Body of pancreas (tissue), 4 donors: ENCODE measurements around the gene FBXL17.

Experiments used
- POLR2A ChIP-seq, 3 donors: fragments of 450-650 bp; IDR thresholded peaks; one replicate each; pipeline ENCODE4 v1.6.1; 2016; ENCODE audit warnings: antibody characterized with exemption in 3 of 3, mild to moderate bottlenecking in 2 of 3
- TF ChIP-seq, protein P1 (sequence below), 7 experiments: fragments of 450-650 bp in 4 of 7; fragments of 200-600 bp in 3 of 7; sonication (generic) in 3 of 7; IDR thresholded peaks; one replicate each; pipeline ENCODE4 v1.5.1; 2016 to 2019; ENCODE audit warnings: antibody characterized with exemption in 7 of 7

DNA sequence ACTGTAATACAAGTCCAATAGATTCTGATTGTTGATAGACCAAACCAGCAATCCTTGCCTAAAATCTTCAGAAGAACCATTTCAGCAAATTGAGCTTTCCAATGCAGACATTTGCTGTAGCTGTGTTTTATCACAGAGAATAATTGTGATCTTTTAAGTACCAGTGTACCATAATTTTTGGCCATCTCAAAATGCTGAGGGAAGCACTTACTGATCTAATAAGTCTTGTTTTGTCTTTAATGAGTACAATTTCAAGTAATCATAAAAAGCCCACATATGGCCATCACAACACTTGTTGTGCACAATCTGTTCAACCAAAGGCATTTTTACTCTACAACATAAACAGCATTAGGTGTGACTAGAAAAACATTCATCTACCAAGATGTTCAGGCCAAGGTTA, 159.9 kb downstream of the FBXL17 start:
- TF ChIP-seq, protein P1, sequence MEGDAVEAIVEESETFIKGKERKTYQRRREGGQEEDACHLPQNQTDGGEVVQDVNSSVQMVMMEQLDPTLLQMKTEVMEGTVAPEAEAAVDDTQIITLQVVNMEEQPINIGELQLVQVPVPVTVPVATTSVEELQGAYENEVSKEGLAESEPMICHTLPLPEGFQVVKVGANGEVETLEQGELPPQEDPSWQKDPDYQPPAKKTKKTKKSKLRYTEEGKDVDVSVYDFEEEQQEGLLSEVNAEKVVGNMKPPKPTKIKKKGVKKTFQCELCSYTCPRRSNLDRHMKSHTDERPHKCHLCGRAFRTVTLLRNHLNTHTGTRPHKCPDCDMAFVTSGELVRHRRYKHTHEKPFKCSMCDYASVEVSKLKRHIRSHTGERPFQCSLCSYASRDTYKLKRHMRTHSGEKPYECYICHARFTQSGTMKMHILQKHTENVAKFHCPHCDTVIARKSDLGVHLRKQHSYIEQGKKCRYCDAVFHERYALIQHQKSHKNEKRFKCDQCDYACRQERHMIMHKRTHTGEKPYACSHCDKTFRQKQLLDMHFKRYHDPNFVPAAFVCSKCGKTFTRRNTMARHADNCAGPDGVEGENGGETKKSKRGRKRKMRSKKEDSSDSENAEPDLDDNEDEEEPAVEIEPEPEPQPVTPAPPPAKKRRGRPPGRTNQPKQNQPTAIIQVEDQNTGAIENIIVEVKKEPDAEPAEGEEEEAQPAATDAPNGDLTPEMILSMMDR (IDR thresholded peaks at IDR 0.05): no peak
- TF ChIP-seq POLR2A (IDR thresholded peaks at IDR 0.05): no peak
